Natural killer cell (primary cell): ENCODE data around the gene COX4I1. TPM values are rescaled to one million over a fixed set of nuclear protein-coding genes. Genes with fewer than 3 reads are reported as not detected.

Experiments
- ATAC-seq, 3 donors: fragments of 150-1000 bp in 2 of 3; fragments of 200-7000 bp in 1 of 3; cut with Tn5 transposase; 1 replicate in 1 of 3; 2 replicates in 2 of 3; pipeline ENCODE4 v1.10.0; 2021; ENCODE audit warnings: mild to moderate bottlenecking in 2 of 3, moderate library complexity in 2 of 3
- DNase-seq, 2 donors: peaks; one replicate each; pipeline versions ENCODE4 v3.0.0 to v3.0.0-alpha.2; 2013 to 2021; ENCODE audit warnings: mixed read lengths in 1 of 2
- H3K27ac ChIP-seq: one replicate; pipeline ENCODE4 v1.5.1; 2013; ENCODE audit warnings: mild to moderate bottlenecking, low read length
- H3K27me3 ChIP-seq: one replicate; pipeline ENCODE4 v1.6.1; 2013; ENCODE audit warnings: low read length; ENCODE audit not compliant: control insufficient read depth, insufficient read depth
- H3K36me3 ChIP-seq: one replicate; pipeline ENCODE4 v1.6.1; 2013; ENCODE audit warnings: low read length; ENCODE audit not compliant: control insufficient read depth, insufficient read depth
- H3K4me1 ChIP-seq: one replicate; pipeline ENCODE4 v1.6.1; 2013; ENCODE audit warnings: low read length; ENCODE audit not compliant: control insufficient read depth, insufficient read depth
- H3K4me3 ChIP-seq: one replicate; pipeline ENCODE4 v1.5.1; 2013; ENCODE audit warnings: low read length
- H3K9me3 ChIP-seq: one replicate; pipeline ENCODE4 v1.6.1; 2013; ENCODE audit warnings: low read length; ENCODE audit not compliant: control insufficient read depth, insufficient read depth
- H3K27ac Mint-ChIP-seq, 2 donors: one replicate each; pipeline ENCODE4 v1.8.0; 2022; ENCODE audit warnings: mild to moderate bottlenecking in 2 of 2, mixed read lengths in 2 of 2, moderate library complexity in 1 of 2
- H3K27me3 Mint-ChIP-seq, 2 donors: one replicate each; pipeline ENCODE4 v1.8.0; 2022; ENCODE audit warnings: low read depth in 2 of 2, mixed read lengths in 2 of 2
- H3K36me3 Mint-ChIP-seq: one replicate; pipeline ENCODE4 v1.8.0; 2022; ENCODE audit warnings: mixed read lengths
- H3K4me1 Mint-ChIP-seq, 2 donors: one replicate each; pipeline ENCODE4 v1.8.0; 2022; ENCODE audit warnings: mixed read lengths in 2 of 2
- H3K4me3 Mint-ChIP-seq: one replicate; pipeline ENCODE4 v1.8.0; 2022; ENCODE audit warnings: mild to moderate bottlenecking, moderate library complexity, mixed read lengths
- H3K9me3 Mint-ChIP-seq, 2 donors: one replicate each; pipeline ENCODE4 v1.8.0; 2022; ENCODE audit warnings: mixed read lengths in 2 of 2
- WGBS: methylation state at CpG from one replicate; pipeline ENCODE4 v1.1.7; 2013; ENCODE audit warnings: missing lambda C conversion rate; ENCODE audit not compliant: insufficient coverage; 5-methylcytosine and 5-hydroxymethylcytosine counted together
- intact Hi-C: fragments of 100-400 bp; cut with micrococcal nuclease; formaldehyde crosslinking; loops from one replicate; pipeline ENCODE4 v1.14.2; 2022
- total RNA-seq, 4 donors: library from RNA; stranded (reverse); fragments of 120-200 nt in 1 of 4; gene quantifications; one replicate each; pipeline versions ENCODE4 v1.2.3 to v1.2.4, GENCODE V29; 2013 to 2022
- TF ChIP-seq, protein P1 (sequence below): fragments of 200-600 bp; IDR thresholded peaks from one replicate; pipeline ENCODE4 v1.8.0; 2022; ENCODE audit warnings: antibody characterized with exemption

Gene COX4I1
- total RNA-seq, 3 donors from 2014 or later (not counting 1 experiment from before 2014, with no cell fraction given): 338 to 422 (median 410) TPM

DNA sequence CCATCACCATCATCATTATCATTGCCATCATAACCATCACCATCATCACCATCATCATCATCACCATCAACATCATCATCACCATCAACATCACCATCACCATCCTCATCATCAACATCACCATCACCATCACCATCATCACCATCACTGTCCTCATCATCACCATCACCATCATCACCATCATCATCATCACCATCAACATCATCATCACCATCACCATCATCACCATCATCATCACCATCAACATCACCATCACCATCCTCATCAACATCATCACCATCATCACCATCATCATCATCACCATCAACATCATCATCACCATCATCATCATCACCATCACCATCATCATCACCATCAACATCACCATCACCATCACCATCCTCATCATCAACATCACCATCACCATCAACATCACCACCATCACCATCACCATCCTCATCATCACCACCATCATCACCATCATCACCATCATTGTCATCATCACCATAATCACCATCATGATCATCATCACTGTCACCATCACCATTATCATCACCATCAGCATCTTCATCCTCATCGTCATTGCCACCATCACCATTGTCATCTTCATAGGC is 23.9 kb downstream of the COX4I1 start:
- no peak overlapping the region for H3K4me3 Mint-ChIP-seq
- Histone ChIP-seq H3K4me3 (no peak overlapping the region), H3K27ac (no peak overlapping the region), H3K4me1 (peaks cover 23% of the 10 kb centered on the region), H3K36me3 (no peaks in the 10 kb centered on the region), H3K27me3 (no peaks in the 10 kb centered on the region), H3K9me3 (no peaks in the 10 kb centered on the region)
- peaks cover 0 to 15% of the 10 kb centered on the region in 2 donors for H3K4me1 Mint-ChIP-seq
- DNase-seq (no peak), ATAC-seq (no peak)
- intact Hi-C loops: loop anchor here (5.0 kb wide), 1 partner anchor 79 kb away; no protein-coding TSS in a partner anchor
- H3K27ac Mint-ChIP-seq: no peak overlapping the region
- H3K36me3 Mint-ChIP-seq: no peaks in the 10 kb centered on the region
- 100% methylated on average over 1 of the region's 1 CpG for WGBS
- TF ChIP-seq, protein P1, sequence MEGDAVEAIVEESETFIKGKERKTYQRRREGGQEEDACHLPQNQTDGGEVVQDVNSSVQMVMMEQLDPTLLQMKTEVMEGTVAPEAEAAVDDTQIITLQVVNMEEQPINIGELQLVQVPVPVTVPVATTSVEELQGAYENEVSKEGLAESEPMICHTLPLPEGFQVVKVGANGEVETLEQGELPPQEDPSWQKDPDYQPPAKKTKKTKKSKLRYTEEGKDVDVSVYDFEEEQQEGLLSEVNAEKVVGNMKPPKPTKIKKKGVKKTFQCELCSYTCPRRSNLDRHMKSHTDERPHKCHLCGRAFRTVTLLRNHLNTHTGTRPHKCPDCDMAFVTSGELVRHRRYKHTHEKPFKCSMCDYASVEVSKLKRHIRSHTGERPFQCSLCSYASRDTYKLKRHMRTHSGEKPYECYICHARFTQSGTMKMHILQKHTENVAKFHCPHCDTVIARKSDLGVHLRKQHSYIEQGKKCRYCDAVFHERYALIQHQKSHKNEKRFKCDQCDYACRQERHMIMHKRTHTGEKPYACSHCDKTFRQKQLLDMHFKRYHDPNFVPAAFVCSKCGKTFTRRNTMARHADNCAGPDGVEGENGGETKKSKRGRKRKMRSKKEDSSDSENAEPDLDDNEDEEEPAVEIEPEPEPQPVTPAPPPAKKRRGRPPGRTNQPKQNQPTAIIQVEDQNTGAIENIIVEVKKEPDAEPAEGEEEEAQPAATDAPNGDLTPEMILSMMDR: no peak
- no peaks in the 10 kb centered on the region for H3K9me3 Mint-ChIP-seq
- H3K27me3 Mint-ChIP-seq: no peaks in the 10 kb centered on the region

DNA sequence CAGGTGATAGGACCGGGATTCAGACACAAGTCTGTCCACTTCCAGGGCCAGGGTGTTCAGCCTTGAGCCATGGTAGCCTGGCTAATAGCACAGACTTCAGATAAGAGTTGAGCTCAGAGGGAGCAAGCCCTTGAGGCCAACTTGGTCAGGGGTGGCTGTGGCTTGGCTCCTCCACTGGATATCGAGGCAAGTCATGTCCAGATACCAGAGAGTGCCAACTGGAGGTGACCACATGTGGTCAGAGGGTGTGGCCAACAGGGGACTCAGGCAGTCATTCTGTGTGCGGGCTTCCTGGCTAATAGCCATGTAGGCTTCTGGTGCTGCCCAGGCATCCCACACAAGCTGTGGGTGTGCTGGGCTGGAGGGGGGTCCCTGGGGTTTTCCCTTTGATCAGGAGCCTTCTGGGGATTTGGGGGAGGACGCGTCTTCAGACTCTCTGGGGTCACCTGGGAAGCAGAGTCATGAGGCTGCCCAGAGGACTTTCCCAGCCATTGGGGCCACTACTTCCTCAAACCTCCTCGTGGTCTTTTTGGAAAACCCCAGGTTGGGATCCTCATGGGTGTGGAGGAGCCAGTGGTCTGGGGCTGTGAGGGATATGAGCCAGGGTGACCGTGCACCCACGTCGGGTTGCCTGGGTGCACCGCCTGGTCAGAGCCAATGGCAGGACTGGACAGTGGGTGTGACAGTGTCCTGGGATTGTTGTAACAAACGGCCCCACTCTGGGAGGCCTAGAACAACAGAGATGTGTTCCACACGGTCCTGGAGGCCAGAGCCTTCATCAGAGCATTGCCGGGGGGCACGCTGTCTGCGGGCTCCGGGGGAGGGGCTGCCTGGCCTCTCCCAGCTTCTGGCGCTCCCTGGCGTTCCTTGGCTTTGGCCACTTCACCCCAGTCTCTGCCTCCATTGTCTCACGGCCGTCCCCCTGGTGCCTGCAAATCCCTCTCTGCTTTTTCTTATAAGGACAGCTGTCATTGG is 25.0 kb downstream of the COX4I1 start:
- ATAC-seq: no peak
- Histone ChIP-seq H3K27ac (no peak overlapping the region), H3K4me1 (peaks cover 24% of the 10 kb centered on the region), H3K4me3 (no peak overlapping the region), H3K36me3 (no peaks in the 10 kb centered on the region), H3K27me3 (no peaks in the 10 kb centered on the region), H3K9me3 (no peaks in the 10 kb centered on the region)
- WGBS: 81% methylated on average over 20 of the region's 20 CpGs
- Mint-ChIP-seq H3K9me3 (no peaks in the 10 kb centered on the region), H3K4me1 (peaks cover 10 to 25% of the 10 kb centered on the region in 2 donors), H3K27ac (no peak overlapping the region), H3K4me3 (no peak overlapping the region), H3K27me3 (peaks cover 0 to 5% of the 10 kb centered on the region in 2 donors), H3K36me3 (no peaks in the 10 kb centered on the region)
- intact Hi-C loops: loop anchor here (5.0 kb wide), 1 partner anchor 78 kb away; no protein-coding TSS in a partner anchor
- no peak for DNase-seq
- TF ChIP-seq, protein P1: no peak

DNA sequence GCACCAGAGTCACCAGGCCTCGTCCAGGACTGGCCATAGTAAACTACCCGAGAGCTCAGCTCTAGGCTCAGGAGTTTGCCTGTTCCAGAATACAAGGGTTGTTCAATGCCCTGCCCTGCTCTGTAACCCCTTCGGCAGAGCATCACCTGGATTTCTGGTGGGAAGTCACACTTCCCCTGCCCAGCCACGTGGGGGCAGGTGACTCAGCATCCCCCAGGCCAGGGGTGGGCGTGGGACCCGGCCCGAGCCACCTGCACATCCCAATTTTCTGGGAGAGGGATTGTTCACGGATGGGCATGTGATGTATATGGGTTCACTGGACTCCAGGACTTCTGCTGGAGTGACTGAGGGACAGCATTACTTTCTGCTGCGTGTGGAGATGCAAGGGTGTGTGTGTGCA is 25.8 kb downstream of the COX4I1 start:
- intact Hi-C loops: no loop called here
- Mint-ChIP-seq H3K27me3 (peaks cover under 1 to 8% of the 10 kb centered on the region in 2 donors), H3K4me1 (peaks cover 13 to 29% of the 10 kb centered on the region in 2 donors), H3K4me3 (no peak overlapping the region), H3K27ac (no peak overlapping the region), H3K36me3 (no peaks in the 10 kb centered on the region), H3K9me3 (no peaks in the 10 kb centered on the region)
- no peak overlapping the region for H3K4me3 ChIP-seq
- H3K4me1 ChIP-seq: peaks cover 33% of the 10 kb centered on the region
- no peak overlapping the region for H3K27ac ChIP-seq
- DNase-seq: no peak
- TF ChIP-seq, protein P1: no peak
- 72% methylated on average over 9 of the region's 9 CpGs for whole genome bisulfite sequencing
- H3K36me3 ChIP-seq: no peaks in the 10 kb centered on the region
- no peaks in the 10 kb centered on the region for H3K27me3 ChIP-seq
- no peaks in the 10 kb centered on the region for H3K9me3 ChIP-seq
- no peak for ATAC-seq
